GM12878 (cell line): ENCODE measurements around the gene FHOD3. TPM values are rescaled to one million over a fixed set of nuclear protein-coding genes. Genes with fewer than 3 reads are reported as not detected.

Experiments used
- ATAC-seq: fragments of 200-7000 bp; cut with Tn5 transposase; 3 replicates; pipeline ENCODE4 v1.9.1; 2020; ENCODE audit warnings: mild to moderate bottlenecking, moderate library complexity
- BruUV-seq: library from RNA; stranded (reverse); fragments of 400-500 nt; replicated peaks from 2 replicates; lab custom pipeline; 2021; lab: Mats Ljungman, UMichigan
- CTCF ChIA-PET: fragments of 300-600 bp; sonication (Branson Sonifier 250); formaldehyde crosslinking; extraction: SDS; loops from one replicate; lab custom pipeline; 2021; ENCODE audit warnings: inconsistent platforms; lab: Yijun Ruan, JAX
- POLR2A ChIA-PET: fragments of 350-600 bp; formaldehyde crosslinking; extraction: SDS; loops from one replicate; lab custom pipeline; 2021; ENCODE audit warnings: inconsistent platforms; lab: Charles Lee
- RAD21 ChIA-PET: fragments of 300-600 bp; sonication (Branson Sonifier 250); formaldehyde crosslinking; loops from one replicate; lab custom pipeline; 2023; ENCODE audit warnings: antibody characterized with exemption; ENCODE audit not compliant: unreplicated experiment; lab: Charles Lee
- SMC1A ChIA-PET: fragments of 300-600 bp; sonication (Branson Sonifier 250); formaldehyde crosslinking; loops from one replicate; lab custom pipeline; 2023; ENCODE audit not compliant: unreplicated experiment, uncharacterized antibody; lab: Charles Lee
- DNase-seq: peaks from one replicate; pipeline ENCODE4 v3.0.0-alpha.2; 2011; ENCODE audit warnings: low read depth, low spot score
- FAIRE-seq: peaks from 3 replicates; lab custom pipeline; 2011; peaks lifted over from hg19 to GRCh38; lab: Jason Lieb, UNC
- H2AFZ ChIP-seq: 2 replicates; pipeline ENCODE4 v1.6.0; 2011; ENCODE audit warnings: low read depth, low read length, control low read depth; ENCODE audit not compliant: control insufficient read depth
- H3K27ac ChIP-seq: 2 replicates; pipeline ENCODE4 v1.5.1; 2011; ENCODE audit warnings: control low read depth; ENCODE audit not compliant: control insufficient read depth, insufficient read depth
- H3K27me3 ChIP-seq, 2 experiments: replicated peaks in 1 of 2; 2 replicates each; pipeline versions ENCODE4 v1.6.0 to v1.6.1; 2011; ENCODE audit warnings: low read length in 1 of 2; ENCODE audit not compliant: control insufficient read depth in 2 of 2, insufficient read depth in 2 of 2
- H3K36me3 ChIP-seq, 2 experiments: 2 replicates each; pipeline ENCODE4 v1.5.1; 2011; ENCODE audit warnings: low read length in 1 of 2; ENCODE audit not compliant: control insufficient read depth in 2 of 2, insufficient read depth in 2 of 2
- H3K4me1 ChIP-seq: 2 replicates; pipeline ENCODE4 v1.6.1; 2011; ENCODE audit warnings: mild to moderate bottlenecking, low read length, moderate library complexity, mixed read lengths; ENCODE audit not compliant: control insufficient read depth, insufficient read depth
- H3K4me2 ChIP-seq: 2 replicates; pipeline ENCODE4 v1.6.0; 2011; ENCODE audit warnings: control low read depth; ENCODE audit not compliant: control insufficient read depth, insufficient read depth
- H3K4me3 ChIP-seq: fragments of 200-600 bp; sonication (generic); 2 replicates; pipeline ENCODE4 v1.5.1; 2016
- H3K79me2 ChIP-seq: 2 replicates; pipeline ENCODE4 v1.6.0; 2011; ENCODE audit warnings: low read length; ENCODE audit not compliant: control insufficient read depth, insufficient read depth
- H3K9ac ChIP-seq: 2 replicates; pipeline ENCODE4 v1.8.0; 2011; ENCODE audit warnings: low read length, control low read depth, mixed read lengths; ENCODE audit not compliant: control insufficient read depth, insufficient read depth
- H3K9me3 ChIP-seq: replicated peaks from 3 replicates; pipeline ENCODE4 v1.5.1; 2011; ENCODE audit warnings: mild to moderate bottlenecking, low read length; ENCODE audit not compliant: control insufficient read depth, insufficient read depth
- H4K20me1 ChIP-seq: 2 replicates; pipeline ENCODE4 v1.6.0; 2011; ENCODE audit not compliant: control insufficient read depth, insufficient read depth
- ATF3 ChIP-seq: IDR thresholded peaks from 2 replicates; pipeline ENCODE4 v1.6.1; 2011; ENCODE audit warnings: low read depth, mild to moderate bottlenecking, low read length, moderate library complexity, borderline replicate concordance; ENCODE audit errors: extremely low read depth
- CBX3 ChIP-seq: fragments of 200-600 bp; sonication (generic); IDR thresholded peaks from 2 replicates; pipeline ENCODE4 v1.6.1; 2016; ENCODE audit warnings: low read depth, borderline replicate concordance
- CHD2 ChIP-seq: IDR thresholded peaks from 2 replicates; pipeline ENCODE4 v1.6.1; 2011; ENCODE audit warnings: low read depth, low read length, improper control_type of control experiment, borderline replicate concordance
- E2F4 ChIP-seq: IDR thresholded peaks from 2 replicates; pipeline ENCODE4 v1.6.1; 2012; ENCODE audit warnings: low read depth, low read length, improper control_type of control experiment
- EZH2 ChIP-seq: IDR thresholded peaks from 2 replicates; pipeline ENCODE4 v1.6.1; 2012; ENCODE audit warnings: low read depth, mild to moderate bottlenecking, control low read depth, inconsistent platforms, low read length, borderline replicate concordance; ENCODE audit not compliant: control insufficient read depth
- MEF2A ChIP-seq: IDR thresholded peaks from 2 replicates; pipeline ENCODE4 v1.6.1; 2011; ENCODE audit warnings: low read depth, mild to moderate bottlenecking, low read length, moderate library complexity; ENCODE audit not compliant: insufficient read depth
- PAX8 ChIP-seq: fragments of 450-650 bp; IDR thresholded peaks from 2 replicates; pipeline ENCODE4 v1.6.1; 2017; ENCODE audit warnings: mild to moderate bottlenecking, moderate library complexity
- POLR2A ChIP-seq: IDR thresholded peaks from 2 replicates; pipeline ENCODE4 v1.6.1; 2011; ENCODE audit warnings: low read depth, mild to moderate bottlenecking, low read length
- RAD51 ChIP-seq: fragments of 450-650 bp; IDR thresholded peaks from 2 replicates; pipeline ENCODE4 v1.6.1; 2016; ENCODE audit warnings: moderate library complexity, mild to moderate bottlenecking, inconsistent platforms
- REST ChIP-seq: IDR thresholded peaks from 2 replicates; pipeline ENCODE4 v1.6.1; 2012; ENCODE audit warnings: mild to moderate bottlenecking, low read depth, low read length
- RFX5 ChIP-seq: IDR thresholded peaks from 2 replicates; pipeline ENCODE4 v1.6.1; 2011; ENCODE audit warnings: low read depth, low read length, improper control_type of control experiment
- TARDBP ChIP-seq: IDR thresholded peaks from 2 replicates; pipeline ENCODE4 v1.6.1; 2016; ENCODE audit warnings: borderline replicate concordance
- ZBED1 ChIP-seq: IDR thresholded peaks from 2 replicates; pipeline ENCODE4 v1.6.1; 2016; ENCODE audit warnings: borderline replicate concordance
- ZNF217 ChIP-seq: fragments of 450-650 bp; IDR thresholded peaks from 2 replicates; pipeline ENCODE4 v1.6.1; 2017; ENCODE audit warnings: antibody characterized with exemption, mild to moderate bottlenecking
- ZNF24 ChIP-seq: fragments of 450-650 bp; IDR thresholded peaks from 2 replicates; pipeline ENCODE4 v1.6.1; 2017; ENCODE audit warnings: antibody characterized with exemption, mild to moderate bottlenecking
- ZNF384 ChIP-seq: IDR thresholded peaks from 2 replicates; pipeline ENCODE4 v1.6.1; 2012; ENCODE audit warnings: low read depth, mild to moderate bottlenecking, low read length, improper control_type of control experiment, borderline replicate concordance
- WGBS: methylation state at CpG from one replicate; pipeline ENCODE4 v1.1.6; 2016; ENCODE audit warnings: low lambda C conversion rate; ENCODE audit not compliant: insufficient replicate concordance, insufficient coverage; ENCODE audit errors: missing lambda C conversion rate; 5-methylcytosine and 5-hydroxymethylcytosine counted together
- in situ Hi-C: fragments of 300-500 bp; cut with MboI; formaldehyde crosslinking; loops from 9 replicates; pipeline ENCODE4 v1.14.3; 2018; ENCODE audit warnings: mixed read lengths
- intact Hi-C: fragments of 100-400 bp; cut with micrococcal nuclease; formaldehyde crosslinking; loops from one replicate; pipeline ENCODE4 v1.14.2; 2022; ENCODE audit not compliant: unreplicated experiment
- polyA plus RNA-seq, 11 experiments: library from polyadenylated mRNA; depleted of rRNA in 4 of 11; unstranded in 6 of 11; stranded (reverse) in 5 of 11; fragments of >200 nt; fragmentation: Nextera tagmentation in 4 of 11; fragmentation: Illumina TruSeq in 1 of 11; extraction: Ambion mirVana in 4 of 11; extraction: Trizol in 1 of 11; gene quantifications; 1 replicate in 1 of 11; 2 replicates in 10 of 11; pipeline versions ENCODE4 v1.2.1 to v1.2.3, GENCODE V29; 2011 to 2016; ENCODE audit warnings: inconsistent platforms in 2 of 11, missing spikeins in 2 of 11, low read depth in 1 of 11
- total RNA-seq, 4 experiments: library from RNA; depleted of rRNA in 3 of 4; stranded (reverse); fragments of >200 nt in 3 of 4; fragmentation: Illumina TruSeq in 1 of 4; extraction: Trizol in 1 of 4; gene quantifications; 2 replicates each; pipeline versions ENCODE4 v1.2.1 to v1.2.3, GENCODE V29; 2013 to 2021

Gene FHOD3
- total and polyA plus RNA-seq, 10 of the 15 experiments (the other 5 are each of a cell fraction or from before 2014, with no cell fraction given), result 0.77 to 26.7 (median 10.4) TPM

- H3K4me2 ChIP-seq, result no peak overlapping the region
- H3K27me3 ChIP-seq, result no peaks in the 10 kb centered on the region
- no peak for FAIRE-seq
- WGBS, result 80% methylated on average over 2 of the region's 2 CpGs
- H3K4me1 ChIP-seq, result no peaks in the 10 kb centered on the region
- CTCF ChIA-PET, result interaction anchor here (0.8 to 9.5 kb wide), 7 partner anchors 9 to 89 kb away, joined by 3 to 107 read pairs (median 3); no protein-coding TSS in a partner anchor
- in situ Hi-C loops, result no loop called here
- DNase-seq, result no peak
- H3K9me3 ChIP-seq, result no peaks in the 10 kb centered on the region
- POLR2A ChIA-PET, result interaction anchor here (0.5 to 4.0 kb wide), 16 partner anchors 13 to 249 kb away, joined by 3 to 23 read pairs (median 4); partner anchors contain the start of gene FHOD3
- intact Hi-C loops, result no loop called here
- no peak overlapping the region for H3K27ac ChIP-seq
- BruUV-seq, result no TSS peak
- SMC1A ChIA-PET, result interaction anchor here (0.6 to 50.9 kb wide), 23 partner anchors 10 to 175 kb away, joined by 3 to 1180 read pairs (median 4); no protein-coding TSS in a partner anchor
- no peaks in the 10 kb centered on the region for H4K20me1 ChIP-seq
- no peaks in the 10 kb centered on the region for H3K79me2 ChIP-seq
- H3K9ac ChIP-seq, result no peak overlapping the region
- no peak for ATAC-seq
- RAD21 ChIA-PET, result interaction anchor here (0.7 to 8.5 kb wide), 12 partner anchors 12 to 107 kb away, joined by 3 to 51 read pairs (median 6); no protein-coding TSS in a partner anchor
- H3K4me3 ChIP-seq, result no peak overlapping the region
- H2AFZ ChIP-seq, result no peak overlapping the region
- H3K36me3 ChIP-seq, result no peaks in the 10 kb centered on the region; a peak in 1 of 4 replicates
- no peak for TF ChIP-seq EZH2
- no peak for TF ChIP-seq ZBED1
- TF ChIP-seq ATF3, result no peak
- no peak for TF ChIP-seq ZNF384
- TF ChIP-seq TARDBP, result no peak
- TF ChIP-seq ZNF24, result no peak
- no peak for TF ChIP-seq PAX8
- no peak for TF ChIP-seq RFX5
- TF ChIP-seq RAD51, result no peak
- no peak for TF ChIP-seq MEF2A
- TF ChIP-seq E2F4, result no peak
- TF ChIP-seq CHD2, result no peak
- TF ChIP-seq POLR2A, result no peak
- no peak for TF ChIP-seq REST
- TF ChIP-seq ZNF217, result no peak
- no peak for TF ChIP-seq CBX3
Measured at GRCh38 chr18:36405611-36406010, 108.1 kb downstream of the FHOD3 start.
